Measurements from ENCODE around the gene NTM.

NTM gene

GRCh38 chr11:132043714-132044113 is 673.3 kb downstream of the NTM start:
- Histone ChIP-seq H3K36me3 (ENCODE audit: insufficient read depth, low read length) (no peaks in the 10 kb centered on the region), H3K4me3 (ENCODE audit: low read depth, low read length, poor library complexity, severe bottlenecking) (no peak overlapping the region), H4K20me1 (ENCODE audit: insufficient read depth, low read length) (no peaks in the 10 kb centered on the region), H3F3A (ENCODE audit: insufficient read depth, low read length) (no peaks in the 10 kb centered on the region), H3K27ac (ENCODE audit: low read depth, low read length, poor library complexity, severe bottlenecking) (no peak overlapping the region), H3K27me3 (ENCODE audit: insufficient read depth, low read length) (no peaks in the 10 kb centered on the region), H3K4me2 (ENCODE audit: low read length) (no peak overlapping the region), H3K9me2 (ENCODE audit: low read depth, low read length) (no peaks in the 10 kb centered on the region), H3K4me1 (ENCODE audit: insufficient read depth, low read length, severe bottlenecking) (no peaks in the 10 kb centered on the region), H2AFZ (ENCODE audit: low read length) (no peak overlapping the region), H3K9me3 (ENCODE audit: low read length) (no peaks in the 10 kb centered on the region), H3K79me2 (ENCODE audit: insufficient read depth, low read length) (no peaks in the 10 kb centered on the region), H3K9ac (ENCODE audit: low read length) (no peak overlapping the region)
- no peak for TF ChIP-seq EZH2 (IDR thresholded peaks at IDR 0.05; ENCODE audit: borderline replicate concordance, low read length)

GRCh38 chr11:132045107-132045506 is 674.7 kb downstream of the NTM start:
- Histone ChIP-seq H3K27ac (ENCODE audit: low read depth, low read length, poor library complexity, severe bottlenecking) (no peak overlapping the region), H2AFZ (ENCODE audit: low read length) (no peak overlapping the region), H3K9me3 (ENCODE audit: low read length) (no peaks in the 10 kb centered on the region), H3K9me2 (ENCODE audit: low read depth, low read length) (no peaks in the 10 kb centered on the region), H3K36me3 (ENCODE audit: insufficient read depth, low read length) (no peaks in the 10 kb centered on the region), H3K27me3 (ENCODE audit: insufficient read depth, low read length) (no peaks in the 10 kb centered on the region), H4K20me1 (ENCODE audit: insufficient read depth, low read length) (no peaks in the 10 kb centered on the region), H3K4me2 (ENCODE audit: low read length) (no peak overlapping the region), H3K4me1 (ENCODE audit: insufficient read depth, low read length, severe bottlenecking) (no peaks in the 10 kb centered on the region), H3K9ac (ENCODE audit: low read length) (no peak overlapping the region), H3F3A (ENCODE audit: insufficient read depth, low read length) (no peaks in the 10 kb centered on the region), H3K79me2 (ENCODE audit: insufficient read depth, low read length) (no peaks in the 10 kb centered on the region), H3K4me3 (ENCODE audit: low read depth, low read length, poor library complexity, severe bottlenecking) (no peak overlapping the region)
- no peak for TF ChIP-seq CTCF (IDR thresholded peaks at IDR 0.05; ENCODE audit: low read length)
- no peak for TF ChIP-seq EZH2 (IDR thresholded peaks at IDR 0.05; ENCODE audit: borderline replicate concordance, low read length)

GRCh38 chr11:132046288-132046865 is 676.0 kb downstream of the NTM start:
- no peaks in the 10 kb centered on the region for H3F3A ChIP-seq (ENCODE audit: insufficient read depth, low read length)
- H3K36me3 ChIP-seq (ENCODE audit: insufficient read depth, low read length), result no peaks in the 10 kb centered on the region
- no peak overlapping the region for H3K4me3 ChIP-seq (ENCODE audit: low read depth, low read length, poor library complexity, severe bottlenecking)
- no peak overlapping the region for H3K4me2 ChIP-seq (ENCODE audit: low read length)
- no peaks in the 10 kb centered on the region for H3K9me2 ChIP-seq (ENCODE audit: low read depth, low read length)
- H4K20me1 ChIP-seq (ENCODE audit: insufficient read depth, low read length), result no peaks in the 10 kb centered on the region
- H3K9ac ChIP-seq (ENCODE audit: low read length), result no peak overlapping the region
- H3K9me3 ChIP-seq (ENCODE audit: low read length), result no peaks in the 10 kb centered on the region
- TF ChIP-seq CTCF (IDR thresholded peaks at IDR 0.05; ENCODE audit: low read length), result no peak
- TF ChIP-seq EZH2 (IDR thresholded peaks at IDR 0.05; ENCODE audit: borderline replicate concordance, low read length), result no peak
- no peak overlapping the region for H2AFZ ChIP-seq (ENCODE audit: low read length)
- no peaks in the 10 kb centered on the region for H3K79me2 ChIP-seq (ENCODE audit: insufficient read depth, low read length)
- no peaks in the 10 kb centered on the region for H3K27me3 ChIP-seq (ENCODE audit: insufficient read depth, low read length)
- H3K4me1 ChIP-seq (ENCODE audit: insufficient read depth, low read length, severe bottlenecking), result no peaks in the 10 kb centered on the region
- H3K27ac ChIP-seq (ENCODE audit: low read depth, low read length, poor library complexity, severe bottlenecking), result no peak overlapping the region

- Histone ChIP-seq H3K27ac (ENCODE audit: low read depth, low read length, poor library complexity, severe bottlenecking) (no peak overlapping the region), H3K79me2 (ENCODE audit: insufficient read depth, low read length) (no peaks in the 10 kb centered on the region), H3F3A (ENCODE audit: insufficient read depth, low read length) (no peaks in the 10 kb centered on the region), H4K20me1 (ENCODE audit: insufficient read depth, low read length) (no peaks in the 10 kb centered on the region), H3K36me3 (ENCODE audit: insufficient read depth, low read length) (no peaks in the 10 kb centered on the region), H3K9ac (ENCODE audit: low read length) (no peak overlapping the region), H3K4me2 (ENCODE audit: low read length) (no peak overlapping the region), H3K9me2 (ENCODE audit: low read depth, low read length) (no peaks in the 10 kb centered on the region), H3K4me1 (ENCODE audit: insufficient read depth, low read length, severe bottlenecking) (no peaks in the 10 kb centered on the region), H3K27me3 (ENCODE audit: insufficient read depth, low read length) (no peaks in the 10 kb centered on the region), H3K9me3 (ENCODE audit: low read length) (no peaks in the 10 kb centered on the region), H3K4me3 (ENCODE audit: low read depth, low read length, poor library complexity, severe bottlenecking) (no peak overlapping the region), H2AFZ (ENCODE audit: low read length) (no peak overlapping the region)
- no peak for TF ChIP-seq EZH2 (IDR thresholded peaks at IDR 0.05; ENCODE audit: borderline replicate concordance, low read length)
- TF ChIP-seq CTCF (IDR thresholded peaks at IDR 0.05; ENCODE audit: low read length), result no peak
Observed at GRCh38 chr11:132047167-132047566, 676.8 kb downstream of the NTM start.

All from OCI-LY1 (cell line).